Measurements from ENCODE around the gene MUC5B. TPM values are rescaled to one million over a fixed set of nuclear protein-coding genes. Genes with fewer than 3 reads are reported as not detected.

The MUC5B gene
- total and polyA plus RNA-seq, 2 experiments from 2014 or later: not detected

- in situ Hi-C loops (cut with MboI): no loop called here
- no peak for DNase-seq
- H3K9me2 ChIP-seq (ENCODE audit: insufficient read depth): no peaks in the 10 kb centered on the region
- TF ChIP-seq EZH2phosphoT487 (IDR thresholded peaks at IDR 0.05; ENCODE audit: insufficient read depth, low read depth) (no peak), EZH2 (IDR thresholded peaks at IDR 0.05; ENCODE audit: insufficient read depth, poor library complexity, severe bottlenecking) (no peak)
- H3K27ac ChIP-seq: no peak overlapping the region
- H3K4me2 ChIP-seq (ENCODE audit: unreplicated experiment): no peak overlapping the region
- no peaks in the 10 kb centered on the region for H3K27me3 ChIP-seq (replicated peaks; ENCODE audit: insufficient read depth)
- no peak overlapping the region for H3K4me3 ChIP-seq
- H3K79me2 ChIP-seq (ENCODE audit: insufficient read depth): no peaks in the 10 kb centered on the region
- no peaks in the 10 kb centered on the region for H3K36me3 ChIP-seq (ENCODE audit: low read depth)
- no peak overlapping the region for H3K9ac ChIP-seq
- WGBS, 2 experiments (ENCODE audit: low coverage in 1 of 2, low lambda C conversion rate in 2 of 2, missing lambda C conversion rate in 2 of 2): 94 to 96% methylated on average over 26 to 30 of the region's 30 CpGs
- H3K4me1 ChIP-seq (ENCODE audit: insufficient read depth): no peaks in the 10 kb centered on the region
- H4K20me1 ChIP-seq (ENCODE audit: insufficient read depth): no peaks in the 10 kb centered on the region
- H3F3A ChIP-seq (ENCODE audit: insufficient read depth): no peaks in the 10 kb centered on the region
- H3K9me3 ChIP-seq (ENCODE audit: low read depth): no peaks in the 10 kb centered on the region
- no peak overlapping the region for H2AFZ ChIP-seq
Observed at GRCh38 chr11:1272531-1272930, 49.7 kb downstream of the MUC5B start.

GRCh38 chr11:1274501-1274900, 51.6 kb downstream of the MUC5B start:
- in situ Hi-C loops (cut with MboI): no loop called here
- Histone ChIP-seq H3K9me2 (ENCODE audit: insufficient read depth) (no peaks in the 10 kb centered on the region), H3K4me3 (no peak overlapping the region), H3K9me3 (ENCODE audit: low read depth) (no peaks in the 10 kb centered on the region), H3K79me2 (ENCODE audit: insufficient read depth) (no peaks in the 10 kb centered on the region), H3K9ac (no peak overlapping the region), H3K4me2 (ENCODE audit: unreplicated experiment) (no peak overlapping the region), H2AFZ (no peak overlapping the region), H4K20me1 (ENCODE audit: insufficient read depth) (no peaks in the 10 kb centered on the region), H3K27me3 (replicated peaks; ENCODE audit: insufficient read depth) (no peaks in the 10 kb centered on the region), H3K36me3 (ENCODE audit: low read depth) (no peaks in the 10 kb centered on the region), H3K4me1 (ENCODE audit: insufficient read depth) (no peaks in the 10 kb centered on the region), H3F3A (ENCODE audit: insufficient read depth) (no peaks in the 10 kb centered on the region), H3K27ac (no peak overlapping the region)
- no peak for DNase-seq
- WGBS, 2 experiments (ENCODE audit: low coverage in 1 of 2, low lambda C conversion rate in 2 of 2, missing lambda C conversion rate in 2 of 2): 92 to 94% methylated on average over 13 to 14 of the region's 14 CpGs
- TF ChIP-seq EZH2phosphoT487 (IDR thresholded peaks at IDR 0.05; ENCODE audit: insufficient read depth, low read depth): no peak
- no peak for TF ChIP-seq EZH2 (IDR thresholded peaks at IDR 0.05; ENCODE audit: insufficient read depth, poor library complexity, severe bottlenecking)

GRCh38 chr11:1275021-1275420, 52.2 kb downstream of the MUC5B start:
- no peaks in the 10 kb centered on the region for H4K20me1 ChIP-seq (ENCODE audit: insufficient read depth)
- in situ Hi-C loops (cut with MboI): no loop called here
- H3K4me3 ChIP-seq: no peak overlapping the region
- H3K27me3 ChIP-seq (replicated peaks; ENCODE audit: insufficient read depth): no peaks in the 10 kb centered on the region
- no peaks in the 10 kb centered on the region for H3K79me2 ChIP-seq (ENCODE audit: insufficient read depth)
- no peak for TF ChIP-seq EZH2 (IDR thresholded peaks at IDR 0.05; ENCODE audit: insufficient read depth, poor library complexity, severe bottlenecking)
- no peak for TF ChIP-seq EZH2phosphoT487 (IDR thresholded peaks at IDR 0.05; ENCODE audit: insufficient read depth, low read depth)
- H3K4me2 ChIP-seq (ENCODE audit: unreplicated experiment): no peak overlapping the region
- WGBS, 2 experiments (ENCODE audit: low coverage in 1 of 2, low lambda C conversion rate in 2 of 2, missing lambda C conversion rate in 2 of 2): 87% methylated on average over 18 of the region's 18 CpGs
- H3K9me3 ChIP-seq (ENCODE audit: low read depth): no peaks in the 10 kb centered on the region
- no peak overlapping the region for H3K27ac ChIP-seq
- no peaks in the 10 kb centered on the region for H3K36me3 ChIP-seq (ENCODE audit: low read depth)
- DNase-seq: no peak
- no peaks in the 10 kb centered on the region for H3K9me2 ChIP-seq (ENCODE audit: insufficient read depth)
- H3K9ac ChIP-seq: no peak overlapping the region
- no peaks in the 10 kb centered on the region for H3K4me1 ChIP-seq (ENCODE audit: insufficient read depth)
- H3F3A ChIP-seq (ENCODE audit: insufficient read depth): no peaks in the 10 kb centered on the region
- H2AFZ ChIP-seq: no peak overlapping the region

DNA sequence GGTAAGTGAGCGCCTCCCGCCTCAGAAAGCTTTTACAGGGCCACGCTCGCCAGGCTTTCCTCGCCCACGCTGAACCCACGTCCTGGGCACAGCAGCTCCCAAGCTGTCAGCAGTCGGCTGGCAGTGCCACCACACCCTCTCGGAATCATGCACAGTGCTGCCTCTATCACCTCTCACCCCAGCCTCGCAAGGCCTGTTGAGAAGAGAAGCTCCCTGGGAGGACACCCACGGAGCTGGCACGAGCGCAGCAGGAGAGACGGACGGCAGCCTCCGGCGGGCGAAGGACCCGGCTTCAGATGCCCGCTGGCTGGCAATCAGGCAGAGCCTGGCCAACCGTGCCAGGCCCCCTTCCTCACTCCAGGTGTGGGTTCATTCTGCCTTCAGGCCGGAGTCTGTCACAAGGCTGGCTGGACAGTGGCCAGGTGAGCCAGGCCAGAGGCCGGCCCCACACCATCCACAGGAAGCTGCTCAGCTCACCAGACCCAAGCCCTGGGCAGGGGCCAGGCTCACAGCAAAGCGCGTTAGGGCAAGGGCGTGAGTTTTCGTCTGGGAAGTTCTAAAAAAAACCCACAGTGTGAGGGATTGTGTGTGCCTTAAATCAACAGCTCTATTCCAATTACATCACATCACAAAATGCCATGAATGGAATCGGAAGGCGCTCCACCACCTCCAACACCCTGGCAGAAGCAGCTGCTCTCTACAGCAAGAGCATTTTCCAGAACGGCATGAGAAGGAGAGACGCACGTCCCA, 53.4 kb downstream of the MUC5B start:
- Histone ChIP-seq H3K27me3 (replicated peaks; ENCODE audit: insufficient read depth) (no peaks in the 10 kb centered on the region), H3K9me2 (ENCODE audit: insufficient read depth) (no peaks in the 10 kb centered on the region), H3K9ac (no peak overlapping the region), H3K4me1 (ENCODE audit: insufficient read depth) (no peaks in the 10 kb centered on the region), H2AFZ (no peak overlapping the region), H4K20me1 (ENCODE audit: insufficient read depth) (no peaks in the 10 kb centered on the region), H3K4me2 (ENCODE audit: unreplicated experiment) (no peak overlapping the region), H3K4me3 (no peak overlapping the region), H3K9me3 (ENCODE audit: low read depth) (no peaks in the 10 kb centered on the region), H3K27ac (no peak overlapping the region), H3K79me2 (ENCODE audit: insufficient read depth) (no peaks in the 10 kb centered on the region), H3F3A (ENCODE audit: insufficient read depth) (no peaks in the 10 kb centered on the region), H3K36me3 (ENCODE audit: low read depth) (no peaks in the 10 kb centered on the region)
- in situ Hi-C loops (cut with MboI): no loop called here
- DNase-seq: no peak
- 89 to 94% methylated on average over 28 to 32 of the region's 32 CpGs for WGBS, 2 experiments (ENCODE audit: low coverage in 1 of 2, low lambda C conversion rate in 2 of 2, missing lambda C conversion rate in 2 of 2)
- no peak for TF ChIP-seq EZH2phosphoT487 (IDR thresholded peaks at IDR 0.05; ENCODE audit: insufficient read depth, low read depth)
